Measurements from ENCODE around the gene MEX3D. TPM values are rescaled to one million over a fixed set of nuclear protein-coding genes. Genes with fewer than 3 reads are reported as not detected.

MEX3D gene
- total and polyA plus RNA-seq, 9 donors, result 7.3 to 54.4 (median 34.8) TPM

DNA sequence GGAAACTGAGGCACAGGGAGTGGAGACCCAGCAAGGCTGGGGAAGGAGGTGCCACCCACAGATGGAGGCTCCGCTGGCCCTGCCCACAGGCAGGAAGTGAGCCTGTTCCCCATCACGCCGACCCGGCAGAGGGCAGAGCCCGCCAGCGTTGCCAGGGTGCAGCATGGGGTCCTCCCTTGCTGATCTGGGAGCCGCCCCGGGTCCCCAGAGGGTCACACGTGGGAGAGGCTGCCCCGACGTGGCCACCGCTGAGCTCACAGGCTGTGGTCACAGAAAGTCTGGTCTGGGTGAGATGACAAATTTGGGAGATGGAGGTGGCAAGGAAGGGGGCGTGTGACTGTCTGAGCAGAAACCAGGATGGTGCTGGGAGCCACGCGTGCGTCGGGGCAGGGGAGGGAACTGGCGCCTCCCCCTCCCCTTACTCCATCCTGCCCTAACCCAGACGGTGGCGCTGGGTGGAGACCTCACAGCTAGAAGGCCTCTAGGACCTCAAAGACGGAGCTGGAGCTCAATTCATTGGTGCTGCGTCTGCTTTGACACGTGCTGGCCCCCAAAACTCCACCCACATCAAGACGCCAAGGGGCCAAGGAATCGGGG is 7.7 kb downstream of the MEX3D start:
- no peak for DNase-seq
- Histone ChIP-seq H3K36me3 (no peaks in the 10 kb centered on the region), H3K4me1 (ENCODE audit: insufficient read depth) (no peaks in the 10 kb centered on the region), H3K27me3 (no peaks in the 10 kb centered on the region), H3K4me3 (no peak overlapping the region), H3K9me3 (no peaks in the 10 kb centered on the region), H3K27ac (no peak overlapping the region)
- TF ChIP-seq POLR2A (IDR thresholded peaks at IDR 0.05) (no peak), CTCF (IDR thresholded peaks at IDR 0.05) (no peak), EP300 (IDR thresholded peaks at IDR 0.05) (no peak)
- intact Hi-C loops (cut with DNase I), result no loop called here
- WGBS, 3 donors, result 54 to 61% (median 56%) methylated on average over 25 of the region's 25 CpGs

GRCh38 chr19:1558552-1558951 is 9.6 kb downstream of the MEX3D start:
- no peaks in the 10 kb centered on the region for H3K36me3 ChIP-seq
- no peak overlapping the region for H3K27ac ChIP-seq
- TF ChIP-seq EP300 (IDR thresholded peaks at IDR 0.05), result no peak
- no peak for TF ChIP-seq POLR2A (IDR thresholded peaks at IDR 0.05)
- no peaks in the 10 kb centered on the region for H3K27me3 ChIP-seq
- H3K4me3 ChIP-seq, result no peak overlapping the region
- no peak for DNase-seq
- no peaks in the 10 kb centered on the region for H3K4me1 ChIP-seq (ENCODE audit: insufficient read depth)
- intact Hi-C loops (cut with DNase I), result loop anchor here in 3 of 4 donors (10.0 kb wide), 3 partner anchors 96 to 206 kb away; partner anchors contain the start of gene TCF3 (in 1 of the 3)
- H3K9me3 ChIP-seq, result no peaks in the 10 kb centered on the region
- WGBS, 3 donors, result 79 to 84% (median 80%) methylated on average over 12 of the region's 12 CpGs

DNA sequence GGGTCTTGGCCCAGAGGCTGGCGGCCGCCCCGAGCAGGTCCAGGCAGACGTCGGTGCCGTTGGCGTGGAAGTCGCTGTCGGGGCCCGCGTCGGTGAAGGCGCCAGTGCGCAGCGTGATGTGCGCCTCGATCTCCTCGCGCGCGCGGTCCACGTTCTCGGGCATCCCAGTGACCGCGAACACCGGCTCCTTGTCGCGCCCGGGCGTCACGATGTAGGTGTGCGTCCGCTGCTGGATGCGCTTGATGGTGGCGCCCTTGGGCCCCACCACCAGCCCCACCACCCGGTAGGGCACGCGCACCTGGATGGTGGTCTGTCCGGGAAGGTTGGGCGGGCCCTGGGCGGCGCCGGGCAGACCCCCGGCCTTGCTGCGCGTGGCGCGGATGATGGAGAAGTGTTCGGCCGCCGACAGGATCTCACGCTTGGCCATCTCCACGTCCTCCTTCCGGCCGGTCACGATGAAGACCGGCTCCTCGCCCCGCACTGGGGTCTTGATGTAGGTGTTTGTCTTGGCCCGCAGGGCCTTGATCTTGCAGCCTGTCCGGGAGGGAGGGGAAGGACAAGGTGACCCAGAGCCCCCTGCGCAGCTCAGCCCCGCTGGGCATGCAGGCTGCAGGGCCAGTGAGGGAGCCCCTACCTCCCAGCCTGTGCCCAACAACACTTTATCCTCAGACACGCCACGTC is 11.6 kb downstream of the MEX3D start:
- Histone ChIP-seq H3K9me3 (no peaks in the 10 kb centered on the region), H3K27me3 (no peaks in the 10 kb centered on the region), H3K4me3 (no peak overlapping the region), H3K36me3 (no peaks in the 10 kb centered on the region), H3K27ac (no peak overlapping the region), H3K4me1 (ENCODE audit: insufficient read depth) (no peaks in the 10 kb centered on the region)
- intact Hi-C loops (cut with DNase I), result loop anchor here in 3 of 4 donors (10.0 kb wide), 3 partner anchors 98 to 208 kb away; partner anchors contain the start of gene TCF3 (in 1 of the 3)
- WGBS, 3 donors, result 94 to 95% (median 95%) methylated on average over 65 to 66 of the region's 66 CpGs
- TF ChIP-seq CTCF (IDR thresholded peaks at IDR 0.05), result no peak
- no peak for TF ChIP-seq EP300 (IDR thresholded peaks at IDR 0.05)
- no peak for TF ChIP-seq POLR2A (IDR thresholded peaks at IDR 0.05)
- DNase-seq, result no peak

GRCh38 chr19:1555487-1556389 is 12.4 kb downstream of the MEX3D start:
- H3K36me3 ChIP-seq, result no peaks in the 10 kb centered on the region
- whole genome bisulfite sequencing, 3 donors, result 89 to 94% (median 91%) methylated on average over 100 to 121 of the region's 121 CpGs
- no peak overlapping the region for H3K4me3 ChIP-seq
- H3K4me1 ChIP-seq (ENCODE audit: insufficient read depth), result no peaks in the 10 kb centered on the region
- intact Hi-C loops (cut with DNase I), result loop anchor here in 3 of 4 donors (10.0 kb wide), 3 partner anchors 99 to 209 kb away; partner anchors contain the start of gene TCF3 (in 1 of the 3)
- no peaks in the 10 kb centered on the region for H3K27me3 ChIP-seq
- no peak overlapping the region for H3K27ac ChIP-seq
- no peak for DNase-seq
- TF ChIP-seq CTCF (IDR thresholded peaks at IDR 0.05) (no peak), POLR2A (IDR thresholded peaks at IDR 0.05) (no peak), EP300 (IDR thresholded peaks at IDR 0.05) (no peak)
- no peaks in the 10 kb centered on the region for H3K9me3 ChIP-seq

Data from ovary (tissue), 9 donors.